ENCODE results near the gene KCNA2.

KCNA2 gene

GRCh38 chr1:110570307-110570706, 35.9 kb downstream of the KCNA2 start:
- no peak for DNase-seq (ENCODE audit: low spot score)
- TF ChIP-seq CTCF (IDR thresholded peaks at IDR 0.05; ENCODE audit: extremely low read depth, missing control alignments): no peak

GRCh38 chr1:110566836-110567235, 39.3 kb downstream of the KCNA2 start:
- DNase-seq (ENCODE audit: low spot score): no peak
- no peak for TF ChIP-seq CTCF (IDR thresholded peaks at IDR 0.05; ENCODE audit: extremely low read depth, missing control alignments)

- no peak for DNase-seq (ENCODE audit: low spot score)
- no peak for TF ChIP-seq CTCF (IDR thresholded peaks at IDR 0.05; ENCODE audit: extremely low read depth, missing control alignments)
Measured at GRCh38 chr1:110565565-110565964, 40.6 kb downstream of the KCNA2 start.

- TF ChIP-seq CTCF (IDR thresholded peaks at IDR 0.05; ENCODE audit: extremely low read depth, missing control alignments): no peak
- DNase-seq (ENCODE audit: low spot score): no peak
Measured at GRCh38 chr1:110563089-110563488, 43.1 kb downstream of the KCNA2 start.

- no peak for TF ChIP-seq CTCF (IDR thresholded peaks at IDR 0.05; ENCODE audit: extremely low read depth, missing control alignments)
- no peak for DNase-seq (ENCODE audit: low spot score)
Measured at GRCh38 chr1:110561596-110561995, 44.6 kb downstream of the KCNA2 start.

- DNase-seq (ENCODE audit: low spot score): no peak
- no peak for TF ChIP-seq CTCF (IDR thresholded peaks at IDR 0.05; ENCODE audit: extremely low read depth, missing control alignments)
Measured at GRCh38 chr1:110559157-110559556, 47.0 kb downstream of the KCNA2 start.

- no peak for DNase-seq (ENCODE audit: low spot score)
- no peak for TF ChIP-seq CTCF (IDR thresholded peaks at IDR 0.05; ENCODE audit: extremely low read depth, missing control alignments)
Measured at GRCh38 chr1:110557481-110557880, 48.7 kb downstream of the KCNA2 start.

Data from GM20000 (cell line).